SK-N-MC (cell line): ENCODE results near the gene SPNS3.

Experiments used
- EZH2 ChIP-seq: fragments of 200-600 bp; sonication (generic); IDR thresholded peaks from one replicate; pipeline ENCODE4 v1.6.1; 2017; ENCODE audit warnings: antibody characterized with exemption
- POLR2AphosphoS5 ChIP-seq: IDR thresholded peaks from 2 replicates; pipeline ENCODE4 v1.6.1; 2012; ENCODE audit warnings: mild to moderate bottlenecking, low read depth, low read length, borderline replicate concordance

GRCh38 chr17:4488989-4489595 lies 55.4 kb downstream of the SPNS3 start:
- TF ChIP-seq POLR2AphosphoS5 (no peak), EZH2 (no peak)
